Neural cell (in vitro differentiated cells): ENCODE measurements around the gene ALDH7A1.

ENCODE experiments used
- CTCF ChIP-seq: fragments of 450-650 bp; IDR thresholded peaks from 2 replicates; pipeline ENCODE4 v1.5.1; 2014; ENCODE audit warnings: antibody characterized with exemption, mild to moderate bottlenecking, moderate library complexity; ENCODE audit not compliant: poor library complexity, severe bottlenecking
- EP300 ChIP-seq: fragments of 450-650 bp; conservative IDR thresholded peaks from 2 replicates; pipeline ENCODE4 v1.6.1; 2014; ENCODE audit warnings: antibody characterized with exemption, mild to moderate bottlenecking, moderate library complexity; ENCODE audit not compliant: poor library complexity, severe bottlenecking
- EZH2 ChIP-seq: fragments of 200-600, 300-800 bp; shearing (Covaris generic), sonication (generic); IDR thresholded peaks from 2 replicates; pipeline ENCODE4 v1.6.1; 2014; ENCODE audit warnings: antibody characterized with exemption, low read length, borderline replicate concordance, mild to moderate bottlenecking; ENCODE audit not compliant: insufficient read depth, poor library complexity, severe bottlenecking
- MXI1 ChIP-seq: fragments of 450-650 bp; conservative IDR thresholded peaks from 2 replicates; pipeline ENCODE4 v1.6.1; 2014; ENCODE audit warnings: antibody characterized with exemption, mild to moderate bottlenecking; ENCODE audit not compliant: poor library complexity, severe bottlenecking
- POLR2AphosphoS5 ChIP-seq: IDR thresholded peaks from 2 replicates; pipeline ENCODE4 v1.6.1; 2012
- RAD21 ChIP-seq: fragments of 450-650 bp; conservative IDR thresholded peaks from 2 replicates; pipeline ENCODE4 v1.6.1; 2014; ENCODE audit warnings: antibody characterized with exemption, mild to moderate bottlenecking, moderate library complexity
- REST ChIP-seq: IDR thresholded peaks from 2 replicates; pipeline ENCODE4 v1.6.1; 2012; ENCODE audit warnings: borderline replicate concordance
- SMC3 ChIP-seq: fragments of 450-650 bp; conservative IDR thresholded peaks from 2 replicates; pipeline ENCODE4 v1.6.1; 2014; ENCODE audit warnings: antibody characterized with exemption, mild to moderate bottlenecking, moderate library complexity; ENCODE audit not compliant: poor library complexity
- TAF1 ChIP-seq: IDR thresholded peaks from 2 replicates; pipeline ENCODE4 v1.6.1; 2012; ENCODE audit warnings: low read depth

GRCh38 chr5:126610160-126610559 lies 15.1 kb upstream of the ALDH7A1 start:
- TF ChIP-seq CTCF (no peak), TAF1 (no peak), EZH2 (no peak), POLR2AphosphoS5 (no peak), SMC3 (no peak), MXI1 (no peak), RAD21 (no peak), EP300 (no peak), REST (no peak)
